ENCODE results near the gene NTNG1. TPM values are rescaled to one million over a fixed set of nuclear protein-coding genes. Genes with fewer than 3 reads are reported as not detected.

The NTNG1 gene
- total RNA-seq, 1 experiment from 2014 or later, result 1.5 TPM

DNA sequence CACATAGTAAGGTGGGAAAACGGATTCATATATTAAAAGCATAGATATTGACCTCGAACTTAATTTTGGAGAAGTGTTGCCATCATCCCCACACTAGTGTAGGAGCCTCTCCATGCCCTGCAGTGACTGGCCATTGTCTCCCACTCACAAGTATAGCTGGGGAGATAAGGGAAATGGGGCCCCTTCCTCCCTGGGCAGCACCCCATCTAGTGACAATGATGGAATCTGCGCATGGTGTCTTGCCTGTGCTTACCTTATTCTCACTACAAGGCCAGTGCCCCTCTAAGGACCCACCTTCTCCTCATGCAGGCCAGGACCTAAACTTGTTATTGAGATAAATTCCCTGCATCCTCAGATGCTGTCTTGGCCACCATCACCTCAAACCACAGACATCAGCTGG lies 374.9 kb downstream of the NTNG1 start:
- H3K23ac ChIP-seq (ENCODE audit: insufficient read length, low read depth, low read length), result no peak overlapping the region
- no peaks in the 10 kb centered on the region for H4K20me1 ChIP-seq (ENCODE audit: control insufficient read depth, insufficient read depth, insufficient read length)
- H2BK12ac ChIP-seq (ENCODE audit: insufficient read length, low read depth, low read length), result no peak overlapping the region
- no peak overlapping the region for H3T11ph ChIP-seq (ENCODE audit: low read length)
- no peak overlapping the region for H4K8ac ChIP-seq (replicated peaks; ENCODE audit: insufficient read length, low read depth, low read length)
- no peak overlapping the region for H3K27ac Mint-ChIP-seq
- no peak overlapping the region for H2AK5ac ChIP-seq (ENCODE audit: insufficient read length, low read length)
- no peak for DNase-seq
- H3K18ac ChIP-seq (ENCODE audit: insufficient read length, low read depth, low read length), result no peak overlapping the region
- H3K4ac ChIP-seq (ENCODE audit: low read depth, low read length), result no peak overlapping the region
- no peaks in the 10 kb centered on the region for H3K23me2 ChIP-seq (ENCODE audit: insufficient read length, low read depth, low read length, poor library complexity, severe bottlenecking)
- H3K27me3 ChIP-seq (ENCODE audit: insufficient read depth, low read length), result no peaks in the 10 kb centered on the region
- no peak overlapping the region for H3K14ac ChIP-seq (ENCODE audit: insufficient read depth, low read length)
- H2BK15ac ChIP-seq (ENCODE audit: low read depth, low read length), result no peak overlapping the region
- no peak overlapping the region for H2AFZ ChIP-seq (ENCODE audit: low read length)
- H3K9ac ChIP-seq (ENCODE audit: extremely low read depth, insufficient read length, low read length), result no peak overlapping the region
- H3K27ac ChIP-seq (ENCODE audit: insufficient read length, low read depth, low read length), result no peak overlapping the region
- no peak overlapping the region for H2BK20ac ChIP-seq (ENCODE audit: low read depth, low read length, poor library complexity, severe bottlenecking)
- H3K36me3 Mint-ChIP-seq (ENCODE audit: insufficient read depth in 1 of 3, low read depth in 3 of 3), result peaks cover 3 to 7% (median 6%) of the 10 kb centered on the region in 3 experiments; a peak in 5 of 7 replicates
- H3K4me2 ChIP-seq (ENCODE audit: insufficient read depth, insufficient read length, low read length), result no peak overlapping the region
- H3K79me1 ChIP-seq (ENCODE audit: insufficient read depth, low read depth, low read length, poor library complexity, severe bottlenecking), result no peaks in the 10 kb centered on the region
- H3K56ac ChIP-seq (ENCODE audit: insufficient read length, low read depth, low read length), result no peak overlapping the region
- no peaks in the 10 kb centered on the region for H3K79me2 ChIP-seq (ENCODE audit: insufficient read depth, low read length)
- H3K27me3 Mint-ChIP-seq (ENCODE audit: low read depth), result no peaks in the 10 kb centered on the region
- no peak overlapping the region for H2BK120ac ChIP-seq (ENCODE audit: low read depth, low read length, poor library complexity, severe bottlenecking)
- no peak overlapping the region for H3K4me3 Mint-ChIP-seq
- H2BK5ac ChIP-seq (ENCODE audit: insufficient read length, low read length), result no peak overlapping the region
- peaks cover 2% of the 10 kb centered on the region; the same call in 1 of the 2 replicates for H3K4me1 ChIP-seq (ENCODE audit: insufficient read depth, low read length)
- TF ChIP-seq, protein P1, sequence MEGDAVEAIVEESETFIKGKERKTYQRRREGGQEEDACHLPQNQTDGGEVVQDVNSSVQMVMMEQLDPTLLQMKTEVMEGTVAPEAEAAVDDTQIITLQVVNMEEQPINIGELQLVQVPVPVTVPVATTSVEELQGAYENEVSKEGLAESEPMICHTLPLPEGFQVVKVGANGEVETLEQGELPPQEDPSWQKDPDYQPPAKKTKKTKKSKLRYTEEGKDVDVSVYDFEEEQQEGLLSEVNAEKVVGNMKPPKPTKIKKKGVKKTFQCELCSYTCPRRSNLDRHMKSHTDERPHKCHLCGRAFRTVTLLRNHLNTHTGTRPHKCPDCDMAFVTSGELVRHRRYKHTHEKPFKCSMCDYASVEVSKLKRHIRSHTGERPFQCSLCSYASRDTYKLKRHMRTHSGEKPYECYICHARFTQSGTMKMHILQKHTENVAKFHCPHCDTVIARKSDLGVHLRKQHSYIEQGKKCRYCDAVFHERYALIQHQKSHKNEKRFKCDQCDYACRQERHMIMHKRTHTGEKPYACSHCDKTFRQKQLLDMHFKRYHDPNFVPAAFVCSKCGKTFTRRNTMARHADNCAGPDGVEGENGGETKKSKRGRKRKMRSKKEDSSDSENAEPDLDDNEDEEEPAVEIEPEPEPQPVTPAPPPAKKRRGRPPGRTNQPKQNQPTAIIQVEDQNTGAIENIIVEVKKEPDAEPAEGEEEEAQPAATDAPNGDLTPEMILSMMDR (conservative IDR thresholded peaks at IDR 0.05), result no peak
- H3K4me1 Mint-ChIP-seq, result peaks cover 5 to 10% of the 10 kb centered on the region in 2 experiments
- WGBS (ENCODE audit: extremely low coverage, insufficient read length, low lambda C conversion rate), result no CpG with 5 or more reads among the region's 3 CpGs
- no peak overlapping the region for H4K91ac ChIP-seq (ENCODE audit: insufficient read length, low read depth, low read length)
- H4K5ac ChIP-seq (ENCODE audit: insufficient read length, low read depth, low read length), result no peak overlapping the region
- H3K9me3 Mint-ChIP-seq, result peaks cover 5 to 9% of the 10 kb centered on the region in 2 experiments
- H3K9me3 ChIP-seq (ENCODE audit: control insufficient read depth, low read depth, low read length), result no peaks in the 10 kb centered on the region
